H1 (cell line): ENCODE measurements around the gene INIP. TPM values are rescaled to one million over a fixed set of nuclear protein-coding genes. Genes with fewer than 3 reads are reported as not detected.

ENCODE experiments used
- CTCF ChIA-PET: fragments of 300-600 bp; sonication (Branson Sonifier 250); formaldehyde crosslinking; loops from one replicate; lab custom pipeline; 2021; ENCODE audit not compliant: partially characterized antibody; lab: Charles Lee
- POLR2A ChIA-PET: fragments of 300-600 bp; sonication (Branson Sonifier 250); formaldehyde crosslinking; loops from one replicate; lab custom pipeline; 2021; ENCODE audit warnings: inconsistent platforms; ENCODE audit not compliant: partially characterized antibody; lab: Charles Lee
- DNase-seq, 2 experiments: peaks; one replicate each; pipeline versions ENCODE4 v3.0.0 to v3.0.0-alpha.2; 2010 to 2022; ENCODE audit warnings: low spot score in 2 of 2, low read depth in 1 of 2, mixed read lengths in 1 of 2
- FAIRE-seq: peaks from 2 replicates; lab custom pipeline; 2011; peaks lifted over from hg19 to GRCh38; lab: Jason Lieb, UNC
- H2AFZ ChIP-seq: 2 replicates; pipeline ENCODE4 v1.8.1; 2012; ENCODE audit warnings: low read length, inconsistent platforms
- H2AK5ac ChIP-seq: 2 replicates; pipeline ENCODE4 v1.6.1; 2013; ENCODE audit warnings: low read depth, low read length
- H2BK120ac ChIP-seq: replicated peaks from 2 replicates; pipeline ENCODE3; 2013; ENCODE audit warnings: low read depth, low read length, inconsistent platforms
- H2BK12ac ChIP-seq: 2 replicates; pipeline ENCODE4 v1.6.1; 2013; ENCODE audit warnings: low read depth, low read length
- H2BK15ac ChIP-seq: 2 replicates; pipeline ENCODE4 v1.6.1; 2013; ENCODE audit warnings: low read length
- H2BK20ac ChIP-seq: 2 replicates; pipeline ENCODE4 v1.6.1; 2013; ENCODE audit warnings: low read length
- H2BK5ac ChIP-seq: 2 replicates; pipeline ENCODE4 v1.6.1; 2013; ENCODE audit warnings: low read depth, low read length
- H3K14ac ChIP-seq: 2 replicates; pipeline ENCODE4 v1.6.1; 2013; ENCODE audit warnings: inconsistent platforms; ENCODE audit not compliant: insufficient read length
- H3K18ac ChIP-seq: 2 replicates; pipeline ENCODE4 v1.6.1; 2013; ENCODE audit warnings: low read length; ENCODE audit errors: extremely low read depth
- H3K23ac ChIP-seq: 2 replicates; pipeline ENCODE4 v1.6.1; 2013; ENCODE audit warnings: inconsistent platforms; ENCODE audit not compliant: insufficient read length
- H3K23me2 ChIP-seq: 2 replicates; pipeline ENCODE4 v1.6.1; 2013; ENCODE audit warnings: low read depth, low read length
- H3K27ac ChIP-seq: 2 replicates; pipeline ENCODE4 v1.6.1; 2011; ENCODE audit warnings: low read depth, low read length, inconsistent platforms
- H3K27me3 ChIP-seq, 4 experiments: replicated peaks in 1 of 4; 1 replicate in 1 of 4; 2 replicates in 3 of 4; pipeline versions ENCODE4 v1.6.1 to v1.8.1; 2011 to 2013; ENCODE audit warnings: low read length in 3 of 4, mild to moderate bottlenecking in 3 of 4, inconsistent platforms in 2 of 4, mixed read lengths in 2 of 4, moderate library complexity in 1 of 4; ENCODE audit not compliant: control insufficient read depth in 3 of 4, insufficient read depth in 3 of 4; ENCODE audit errors: extremely low read depth in 1 of 4
- H3K36me3 ChIP-seq, 4 experiments: 2 replicates each; pipeline versions ENCODE4 v1.6.1 to v1.8.1; 2011 to 2013; ENCODE audit warnings: mild to moderate bottlenecking in 4 of 4, low read length in 3 of 4, moderate library complexity in 2 of 4, control low read depth in 1 of 4, inconsistent platforms in 1 of 4; ENCODE audit not compliant: insufficient read depth in 4 of 4, control insufficient read depth in 2 of 4
- H3K4ac ChIP-seq: replicated peaks from 2 replicates; pipeline ENCODE3; 2013; ENCODE audit warnings: low read length, low read depth, mixed read lengths, inconsistent platforms; ENCODE audit not compliant: insufficient read length
- H3K4me1 ChIP-seq, 4 experiments: replicated peaks in 1 of 4; 1 replicate in 1 of 4; 2 replicates in 3 of 4; pipeline versions ENCODE4 v1.6.1 to v1.8.1; 2011 to 2013; ENCODE audit warnings: low read length in 3 of 4, inconsistent platforms in 2 of 4, mixed read lengths in 1 of 4; ENCODE audit not compliant: insufficient read depth in 4 of 4, control insufficient read depth in 3 of 4
- H3K4me2 ChIP-seq, 2 experiments: 2 replicates each; pipeline versions ENCODE4 v1.6.1 to v1.8.1; 2011 to 2013; ENCODE audit warnings: low read depth in 2 of 2, low read length in 2 of 2, control low read depth in 1 of 2, inconsistent platforms in 1 of 2, mild to moderate bottlenecking in 1 of 2; ENCODE audit not compliant: insufficient read depth in 1 of 2
- H3K4me3 ChIP-seq, 4 experiments: fragments of 200-600, 300-600 bp in 1 of 4; sonication (generic), shearing (Covaris generic), sonication (Bioruptor Twin) in 1 of 4; 2 replicates each; pipeline versions ENCODE4 v1.5.1 to v1.8.1; 2011 to 2016; ENCODE audit warnings: low read length in 4 of 4, low read depth in 3 of 4, control low read depth in 2 of 4, inconsistent platforms in 2 of 4, mild to moderate bottlenecking in 2 of 4, mixed read lengths in 1 of 4, moderate library complexity in 1 of 4; ENCODE audit not compliant: insufficient read depth in 2 of 4; ENCODE audit errors: extremely low read depth in 1 of 4
- H3K56ac ChIP-seq: replicated peaks from 2 replicates; pipeline ENCODE3; 2013; ENCODE audit warnings: low read depth, mild to moderate bottlenecking, mixed read lengths, low read length, inconsistent platforms; ENCODE audit not compliant: insufficient read length
- H3K79me1 ChIP-seq: 2 replicates; pipeline ENCODE4 v1.6.1; 2013; ENCODE audit warnings: low read depth, low read length, control low read depth
- H3K79me2 ChIP-seq, 2 experiments: 2 replicates each; pipeline versions ENCODE4 v1.6.1 to v1.8.1; 2012 to 2013; ENCODE audit warnings: low read length in 2 of 2, mild to moderate bottlenecking in 2 of 2, inconsistent platforms in 1 of 2; ENCODE audit not compliant: insufficient read depth in 2 of 2, control insufficient read depth in 1 of 2
- H3K9ac ChIP-seq, 4 experiments: replicated peaks in 1 of 4; 1 replicate in 1 of 4; 2 replicates in 3 of 4; pipeline versions ENCODE4 v1.6.1 to v1.8.1; 2011 to 2013; ENCODE audit warnings: low read depth in 3 of 4, low read length in 3 of 4, control low read depth in 2 of 4, mild to moderate bottlenecking in 2 of 4, moderate library complexity in 2 of 4, inconsistent platforms in 1 of 4; ENCODE audit errors: extremely low read depth in 1 of 4
- H3K9me3 ChIP-seq, 2 experiments: 2 replicates each; pipeline versions ENCODE4 v1.6.1 to v1.8.1; 2012 to 2013; ENCODE audit warnings: mild to moderate bottlenecking in 2 of 2, moderate library complexity in 2 of 2, control low read depth in 1 of 2, inconsistent platforms in 1 of 2, low read depth in 1 of 2, low read length in 1 of 2, mixed read lengths in 1 of 2; ENCODE audit not compliant: insufficient read depth in 2 of 2
- H4K20me1 ChIP-seq, 2 experiments: replicated peaks in 1 of 2; 2 replicates each; pipeline versions ENCODE3 to v1.8.1; 2011 to 2013; ENCODE audit warnings: inconsistent platforms in 2 of 2, low read length in 2 of 2, mild to moderate bottlenecking in 1 of 2; ENCODE audit not compliant: insufficient read depth in 2 of 2, control insufficient read depth in 1 of 2
- H4K5ac ChIP-seq: 2 replicates; pipeline ENCODE4 v1.6.1; 2013; ENCODE audit warnings: low read length, low read depth, mixed read lengths, inconsistent platforms; ENCODE audit not compliant: insufficient read length
- H4K8ac ChIP-seq: 2 replicates; pipeline ENCODE4 v1.8.0; 2013; ENCODE audit warnings: mild to moderate bottlenecking, moderate library complexity, low read length, inconsistent platforms; ENCODE audit not compliant: insufficient read depth; ENCODE audit errors: extremely low read depth
- H4K91ac ChIP-seq: replicated peaks from 2 replicates; pipeline ENCODE3; 2013; ENCODE audit warnings: low read length, mixed read lengths, inconsistent platforms; ENCODE audit not compliant: insufficient read length
- ATF2 ChIP-seq: IDR thresholded peaks from 2 replicates; pipeline ENCODE4 v1.6.1; 2012; ENCODE audit warnings: low read length, inconsistent platforms
- BACH1 ChIP-seq: IDR thresholded peaks from 2 replicates; pipeline ENCODE4 v1.6.1; 2012; ENCODE audit warnings: low read length, improper control_type of control experiment
- CBX8 ChIP-seq: fragments of 300-800, 300-1000 bp; sonication (generic); IDR thresholded peaks from 2 replicates; pipeline ENCODE4 v1.7.1; 2016; ENCODE audit warnings: low read depth, low read length, borderline replicate concordance
- CHD2 ChIP-seq: IDR thresholded peaks from 2 replicates; pipeline ENCODE4 v1.6.1; 2012; ENCODE audit warnings: low read length, improper control_type of control experiment
- EP300 ChIP-seq, 2 experiments: IDR thresholded peaks; 1 replicate in 1 of 2; 2 replicates in 1 of 2; pipeline ENCODE4 v1.6.1; 2011 to 2012; ENCODE audit warnings: low read depth in 2 of 2, low read length in 2 of 2, mild to moderate bottlenecking in 2 of 2, borderline replicate concordance in 1 of 2, inconsistent platforms in 1 of 2, moderate library complexity in 1 of 2
- NANOG ChIP-seq: IDR thresholded peaks from 2 replicates; pipeline ENCODE4 v1.6.1; 2011; ENCODE audit warnings: low read length, low read depth, mild to moderate bottlenecking, inconsistent platforms; ENCODE audit not compliant: insufficient read depth, poor library complexity, severe bottlenecking
- NRF1 ChIP-seq: IDR thresholded peaks from 2 replicates; pipeline ENCODE4 v1.6.1; 2011; ENCODE audit warnings: mild to moderate bottlenecking, low read depth, low read length, improper control_type of control experiment
- POLR2A ChIP-seq, 2 experiments: IDR thresholded peaks; 1 replicate in 1 of 2; 2 replicates in 1 of 2; pipeline ENCODE4 v1.6.1; 2011; ENCODE audit warnings: low read depth in 2 of 2, low read length in 2 of 2, mild to moderate bottlenecking in 2 of 2; ENCODE audit errors: control extremely low read depth in 1 of 2
- TAF1 ChIP-seq: IDR thresholded peaks from 2 replicates; pipeline ENCODE4 v1.6.1; 2011; ENCODE audit warnings: mild to moderate bottlenecking, low read depth, low read length
- ZNF274 ChIP-seq: IDR thresholded peaks from 2 replicates; pipeline ENCODE4 v1.7.0; 2012; ENCODE audit warnings: low read length, borderline replicate concordance; ENCODE audit errors: extremely low read depth
- WGBS, 2 experiments: shearing (Covaris generic) in 1 of 2; methylation state at CpG; one replicate each; pipeline versions ENCODE4 v1.1.6 to v1.1.7; 2013 to 2015; ENCODE audit warnings: low lambda C conversion rate in 2 of 2, mixed read lengths in 2 of 2, inconsistent platforms in 1 of 2, low coverage in 1 of 2, missing lambda C conversion rate in 1 of 2; ENCODE audit not compliant: insufficient replicate concordance in 2 of 2, insufficient coverage in 1 of 2, insufficient read length in 1 of 2; ENCODE audit errors: extremely low coverage in 1 of 2, missing lambda C conversion rate in 1 of 2; 5-methylcytosine and 5-hydroxymethylcytosine counted together
- polyA plus RNA-seq, 7 experiments: library from polyadenylated mRNA; depleted of rRNA in 3 of 7; stranded (reverse) in 5 of 7; unstranded in 2 of 7; fragments of >200 nt in 5 of 7; fragments of 200-250 nt in 2 of 7; gene quantifications; 1 replicate in 5 of 7; 2 replicates in 1 of 7; 4 replicates in 1 of 7; pipeline versions ENCODE4 v1.2.1 to v1.2.3, GENCODE V29; 2011 to 2013; ENCODE audit warnings: missing spikeins in 2 of 7, mixed read lengths in 2 of 7
- total RNA-seq: library from RNA; stranded (reverse); fragmentation: NEBNext Ultra II Directional; extraction: Animal tissue kit (Norgen Biotek cat#: 25700); gene quantifications from 2 replicates; pipeline ENCODE4 v1.2.1, GENCODE V29; 2021

INIP gene
- total and polyA plus RNA-seq, 2 of the 8 experiments (the other 6 are each of a cell fraction or from before 2014, with no cell fraction given): 10.7 to 18.3 TPM

DNA sequence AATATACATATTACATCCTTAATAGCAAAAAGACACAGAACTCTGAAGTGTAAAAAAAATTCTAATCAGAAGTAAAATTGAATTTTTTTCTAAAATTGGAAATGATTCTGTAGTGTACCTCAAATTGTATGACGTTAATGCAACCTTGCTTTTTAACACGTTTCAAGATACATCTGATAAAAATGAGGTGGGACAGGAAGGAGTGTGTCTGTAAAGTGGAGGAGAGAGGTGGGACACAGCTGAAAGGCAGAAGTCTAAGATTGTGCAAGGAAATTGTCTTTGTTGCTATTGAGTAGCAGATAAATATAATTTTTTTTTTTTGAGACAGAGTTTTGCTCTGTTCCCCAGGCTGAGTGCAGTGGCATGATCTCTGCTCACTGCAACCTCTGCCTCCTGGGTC is 17.0 kb upstream of the INIP start:
- H2BK20ac ChIP-seq: no peak overlapping the region
- H3K4me3 ChIP-seq: no peak overlapping the region
- DNase-seq (no peak), FAIRE-seq (no peak)
- no peak overlapping the region for H2AK5ac ChIP-seq
- no peak overlapping the region for H4K8ac ChIP-seq
- H3K79me2 ChIP-seq: no peaks in the 10 kb centered on the region
- no peaks in the 10 kb centered on the region for H3K4me1 ChIP-seq
- H3K23me2 ChIP-seq: no peaks in the 10 kb centered on the region
- no peaks in the 10 kb centered on the region for H3K9me3 ChIP-seq
- no peak overlapping the region for H2BK5ac ChIP-seq
- no peak overlapping the region for H3K9ac ChIP-seq
- H3K36me3 ChIP-seq: no peaks in the 10 kb centered on the region
- no peaks in the 10 kb centered on the region for H3K79me1 ChIP-seq
- no peak overlapping the region for H4K5ac ChIP-seq
- no peak overlapping the region for H3K18ac ChIP-seq
- POLR2A ChIA-PET: interaction anchor here (1.2 kb wide), 1 partner anchor 16 kb away, joined by 3 read pairs; no protein-coding TSS in a partner anchor
- H4K91ac ChIP-seq: no peak overlapping the region
- CTCF ChIA-PET: interaction anchor here (1.0 to 1.4 kb wide), 3 partner anchors 8 to 11 kb away, joined by 3 read pairs; no protein-coding TSS in a partner anchor
- no peaks in the 10 kb centered on the region for H4K20me1 ChIP-seq
- no peak overlapping the region for H2BK12ac ChIP-seq
- no peak overlapping the region for H2BK120ac ChIP-seq
- H2AFZ ChIP-seq: no peak overlapping the region
- H3K4me2 ChIP-seq: no peak overlapping the region
- no peak overlapping the region for H3K4ac ChIP-seq
- WGBS, 2 experiments: 100% methylated on average over 2 of the region's 2 CpGs; no CpG with 5 or more reads in 1 of the 2 experiments
- H3K23ac ChIP-seq: no peak overlapping the region
- no peak overlapping the region for H3K14ac ChIP-seq
- no peak overlapping the region for H3K56ac ChIP-seq
- no peaks in the 10 kb centered on the region for H3K27me3 ChIP-seq
- no peak overlapping the region for H3K27ac ChIP-seq
- H2BK15ac ChIP-seq: no peak overlapping the region
- no peak for TF ChIP-seq NRF1
- TF ChIP-seq NANOG: no peak
- TF ChIP-seq POLR2A (IDR thresholded peaks at IDR 0.05; ENCODE audit: control extremely low read depth in 1 of 2, low read depth in 2 of 2, low read length in 2 of 2): no peak
- no peak for TF ChIP-seq TAF1
- TF ChIP-seq ATF2: no peak
- no peak for TF ChIP-seq EP300 (IDR thresholded peaks at IDR 0.05; ENCODE audit: borderline replicate concordance in 1 of 2, low read depth in 2 of 2, low read length in 2 of 2)
- no peak for TF ChIP-seq BACH1
- TF ChIP-seq CHD2: no peak
- no peak for TF ChIP-seq ZNF274
- TF ChIP-seq CBX8: no peak
